HG03139 (cell line): ENCODE measurements around the gene PSORS1C1.
"Not testable (repeated sequence)": the region's sequence is repeated elsewhere in the genome, so short reads cannot be mapped to it uniquely, and the experiment has no call there.

ENCODE experiments used
- ATAC-seq: cut with Tn5 transposase; IDR thresholded peaks from one replicate; pipeline ENCODE4 v1.9.1; 2021; ENCODE audit not compliant: unreplicated experiment

The PSORS1C1 gene

GRCh38 chr6:31174378-31174777 lies 59.8 kb downstream of the PSORS1C1 start:
- ATAC-seq = no peak

DNA sequence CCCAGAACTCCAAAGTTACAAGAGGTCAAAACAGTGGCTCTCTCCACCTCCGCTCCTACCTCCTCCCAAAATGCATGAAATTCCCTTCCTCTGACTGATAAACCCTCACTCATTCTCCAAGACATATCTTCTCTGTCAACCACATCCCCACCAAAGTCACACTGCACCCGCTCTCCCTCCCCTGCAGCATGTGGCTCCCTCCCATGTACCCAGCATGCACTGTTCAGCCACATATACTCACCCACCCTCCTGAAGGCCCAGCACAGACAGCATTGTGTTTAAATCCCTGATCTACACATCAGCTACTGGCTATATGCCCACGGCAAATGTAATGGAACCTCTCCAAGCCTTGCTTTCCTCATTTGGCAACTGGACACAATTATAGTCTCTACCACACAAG lies 61.4 kb downstream of the PSORS1C1 start:
- no peak for ATAC-seq

- no peak for ATAC-seq
Measured at GRCh38 chr6:31178143-31179041, 63.8 kb downstream of the PSORS1C1 start.

GRCh38 chr6:31179042-31179386 lies 64.4 kb downstream of the PSORS1C1 start:
- no peak for ATAC-seq

GRCh38 chr6:31179896-31180295 lies 65.3 kb downstream of the PSORS1C1 start:
- no peak for ATAC-seq

GRCh38 chr6:31180500-31180899 lies 65.9 kb downstream of the PSORS1C1 start:
- no peak for ATAC-seq

- ATAC-seq = not testable (repeated sequence)
Measured at GRCh38 chr6:31183287-31183686, 68.7 kb downstream of the PSORS1C1 start.

DNA sequence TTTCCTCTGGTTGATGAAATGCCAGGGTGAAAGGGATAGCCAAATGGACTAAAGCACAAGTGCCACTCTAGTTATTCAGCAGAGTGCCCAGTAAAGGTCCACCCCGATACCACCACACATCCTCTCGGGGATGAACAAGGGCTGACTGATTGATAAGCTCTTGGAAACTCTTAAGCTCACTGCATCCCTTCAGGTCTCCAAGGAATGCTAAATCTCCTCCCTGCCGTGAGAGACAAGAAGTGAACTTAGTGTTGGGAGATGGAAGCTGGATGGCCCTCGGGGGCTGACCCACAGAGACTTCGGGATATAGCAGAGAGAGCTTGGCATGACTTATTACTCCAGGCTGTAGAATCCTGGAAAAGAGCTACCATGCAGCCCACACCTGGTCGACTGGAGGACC lies 69.3 kb downstream of the PSORS1C1 start:
- ATAC-seq = not testable (repeated sequence)

- not testable (repeated sequence) for ATAC-seq
Measured at GRCh38 chr6:31185695-31186051, 71.1 kb downstream of the PSORS1C1 start.

DNA sequence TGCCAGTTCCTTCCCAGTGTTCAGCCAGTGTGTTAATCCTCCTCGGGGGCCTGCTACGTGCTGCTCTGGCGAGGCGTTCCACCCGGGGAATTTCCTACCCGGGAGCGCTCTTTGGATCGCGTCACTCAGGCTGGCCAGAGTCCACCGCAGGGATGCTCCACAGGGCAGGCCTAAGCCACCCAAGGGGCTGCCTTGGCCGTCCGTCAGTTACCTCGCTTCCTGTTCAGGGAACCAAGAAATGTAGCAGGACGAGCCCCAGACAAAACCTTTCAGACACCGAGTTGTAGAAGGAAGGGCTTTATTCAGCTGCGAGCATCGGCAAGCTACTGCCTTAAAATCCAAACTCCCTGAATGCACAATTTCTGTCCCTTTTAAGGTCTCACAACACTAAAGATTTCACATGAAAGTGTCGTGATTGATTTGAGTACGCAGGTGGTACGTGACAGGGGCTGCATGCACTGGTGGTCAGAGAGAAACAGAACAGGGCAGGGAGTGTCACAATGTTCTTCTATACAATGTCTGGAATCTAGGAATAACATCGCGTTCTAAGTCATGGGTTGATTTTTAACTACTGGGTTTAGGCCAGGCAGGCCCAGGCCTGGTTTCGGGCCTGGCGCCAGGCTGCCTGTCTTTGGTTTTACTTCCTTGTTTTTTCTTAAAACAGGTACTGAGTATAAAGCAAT lies 71.6 kb downstream of the PSORS1C1 start:
- ATAC-seq = no peak

DNA sequence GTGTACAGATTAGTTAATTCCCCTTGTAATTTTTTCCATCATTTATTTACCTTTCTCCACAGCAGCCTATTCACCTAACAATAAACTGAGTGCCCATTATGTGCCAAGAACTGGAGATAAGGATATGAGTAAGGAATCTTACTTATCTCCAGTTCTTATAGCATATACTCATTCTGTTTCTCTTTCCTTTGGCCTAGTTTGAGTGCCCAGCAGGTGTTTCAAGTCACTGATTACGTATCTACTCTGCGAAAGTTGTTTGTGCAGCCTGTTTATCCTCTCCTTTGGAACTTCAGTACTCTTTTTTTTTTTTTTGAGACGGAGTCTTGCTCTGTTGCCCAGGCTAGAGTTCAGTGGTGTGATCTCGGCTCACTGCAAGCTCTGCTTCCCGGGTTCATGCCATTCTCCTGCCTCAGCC lies 73.2 kb downstream of the PSORS1C1 start:
- ATAC-seq = no peak

GRCh38 chr6:31189223-31189622 lies 74.6 kb downstream of the PSORS1C1 start:
- not testable (repeated sequence) for ATAC-seq
